Mesendoderm (in vitro differentiated cells): ENCODE results near the gene ELP5.

ENCODE experiments used
- DNase-seq: peaks from one replicate; pipeline ENCODE4 v3.0.0; 2013
- H2AK5ac ChIP-seq: 2 replicates; pipeline ENCODE4 v1.6.1; 2013; ENCODE audit warnings: low read length, inconsistent platforms
- H2BK120ac ChIP-seq: 2 replicates; pipeline ENCODE4 v1.6.1; 2013; ENCODE audit warnings: low read depth, mild to moderate bottlenecking, low read length, moderate library complexity, mixed read lengths
- H2BK15ac ChIP-seq: replicated peaks from 2 replicates; pipeline ENCODE4 v1.6.1; 2013; ENCODE audit warnings: low read depth, mild to moderate bottlenecking, moderate library complexity
- H2BK5ac ChIP-seq: 2 replicates; pipeline ENCODE4 v1.6.1; 2013; ENCODE audit warnings: low read length, inconsistent platforms
- H3K18ac ChIP-seq: 2 replicates; pipeline ENCODE4 v1.6.1; 2013; ENCODE audit warnings: mild to moderate bottlenecking, low read length, mixed read lengths
- H3K23ac ChIP-seq: one replicate; pipeline ENCODE4 v1.6.1; 2013; ENCODE audit warnings: low read length
- H3K27ac ChIP-seq: 2 replicates; pipeline ENCODE4 v1.5.1; 2013; ENCODE audit warnings: low read depth, mild to moderate bottlenecking, inconsistent platforms, low read length, moderate library complexity
- H3K27me3 ChIP-seq: 2 replicates; pipeline ENCODE4 v1.6.1; 2013; ENCODE audit warnings: low read length, control low read depth, mild to moderate bottlenecking, inconsistent platforms; ENCODE audit not compliant: insufficient read depth, poor library complexity
- H3K36me3 ChIP-seq: 2 replicates; pipeline ENCODE4 v1.6.1; 2013; ENCODE audit warnings: low read length, inconsistent platforms; ENCODE audit not compliant: control insufficient read depth, insufficient read depth
- H3K4ac ChIP-seq: one replicate; pipeline ENCODE4 v1.6.1; 2013; ENCODE audit warnings: low read depth, mild to moderate bottlenecking, low read length, moderate library complexity
- H3K4me1 ChIP-seq: 2 replicates; pipeline ENCODE4 v1.6.1; 2013; ENCODE audit warnings: low read depth, low read length, inconsistent platforms; ENCODE audit not compliant: control insufficient read depth
- H3K4me2 ChIP-seq: 2 replicates; pipeline ENCODE4 v1.6.1; 2013; ENCODE audit warnings: low read length
- H3K4me3 ChIP-seq: 2 replicates; pipeline ENCODE4 v1.5.1; 2013; ENCODE audit warnings: mild to moderate bottlenecking, low read length
- H3K56ac ChIP-seq: one replicate; pipeline ENCODE4 v1.6.1; 2013; ENCODE audit warnings: low read length
- H3K79me1 ChIP-seq: 2 replicates; pipeline ENCODE4 v1.6.1; 2013; ENCODE audit warnings: low read length, inconsistent platforms
- H3K79me2 ChIP-seq: 2 replicates; pipeline ENCODE4 v1.6.1; 2013; ENCODE audit warnings: mild to moderate bottlenecking, low read length; ENCODE audit not compliant: control insufficient read depth, insufficient read depth
- H3K9ac ChIP-seq: 2 replicates; pipeline ENCODE4 v1.6.1; 2013; ENCODE audit warnings: low read length, inconsistent platforms
- H4K5ac ChIP-seq: one replicate; pipeline ENCODE4 v1.6.1; 2013; ENCODE audit warnings: low read length
- H4K8ac ChIP-seq: one replicate; pipeline ENCODE4 v1.6.1; 2013; ENCODE audit warnings: low read depth, mild to moderate bottlenecking, control low read depth, low read length, moderate library complexity
- WGBS: extraction: QIAGEN DNeasy Blood & Tissue Kit; methylation state at CpG from one replicate; pipeline ENCODE4 v1.1.7; 2013; ENCODE audit warnings: low lambda C conversion rate, missing lambda C conversion rate; ENCODE audit not compliant: insufficient coverage; ENCODE audit errors: extremely low coverage; 5-methylcytosine and 5-hydroxymethylcytosine counted together

Gene ELP5

GRCh38 chr17:7251661-7252175, 297 bp upstream of the ELP5 start, which contains the start of gene CTDNEP1:
Gene CTDNEP1, minus strand, starts transcription at chr17:7251734. Its CDS starts 438 bp downstream, at chr17:7251296.
- Histone ChIP-seq H3K4ac (peak within 1 kb of the TSS; percentile 98), H3K79me1 (peaks cover 10% of the 10 kb centered on the region), H2AK5ac (no peak within 1 kb of the TSS), H3K18ac (peak within 1 kb of the TSS; percentile 96), H3K27ac (peak within 1 kb of the TSS; percentile 100), H3K23ac (peak within 1 kb of the TSS; percentile 89), H3K4me1 (peaks cover 3% of the 10 kb centered on the region), H4K8ac (peak within 1 kb of the TSS; percentile 94), H2BK5ac (peak within 1 kb of the TSS; percentile 70), H3K9ac (peak within 1 kb of the TSS; percentile 95), H4K5ac (no peak within 1 kb of the TSS), H3K4me3 (peak within 1 kb of the TSS; percentile 89), H3K56ac (peak within 1 kb of the TSS; percentile 96), H2BK15ac (no peak within 1 kb of the TSS), H3K27me3 (no peaks in the 10 kb centered on the region), H3K79me2 (peaks cover 44% of the 10 kb centered on the region), H2BK120ac (no peak within 1 kb of the TSS), H3K4me2 (peak within 1 kb of the TSS; percentile 81), H3K36me3 (peaks cover 2% of the 10 kb centered on the region)
- peak; percentile 100 for DNase-seq
- WGBS: no CpG with 5 or more reads among the region's 41 CpGs

- no peak overlapping the region for H4K5ac ChIP-seq
- H3K23ac ChIP-seq: no peak overlapping the region
- DNase-seq: no peak
- no peak overlapping the region for H4K8ac ChIP-seq
- H2BK15ac ChIP-seq: no peak overlapping the region
- H3K18ac ChIP-seq: no peak overlapping the region
- peak overlapping the region; percentile 96 for H3K56ac ChIP-seq
- H3K27me3 ChIP-seq: no peaks in the 10 kb centered on the region
- H3K27ac ChIP-seq: no peak overlapping the region
- no peak overlapping the region for H2BK120ac ChIP-seq
- H3K9ac ChIP-seq: peak overlapping the region; percentile 89
- WGBS: no CpG with 5 or more reads among the region's 5 CpGs
- H3K4ac ChIP-seq: no peak overlapping the region
- no peak overlapping the region for H2AK5ac ChIP-seq
- peaks cover 2% of the 10 kb centered on the region for H3K36me3 ChIP-seq
- H3K4me3 ChIP-seq: no peak overlapping the region
- no peak overlapping the region for H3K4me2 ChIP-seq
- peaks cover 38% of the 10 kb centered on the region for H3K79me2 ChIP-seq
- peaks cover 9% of the 10 kb centered on the region for H3K79me1 ChIP-seq
- H3K4me1 ChIP-seq: peaks cover 3% of the 10 kb centered on the region
- H2BK5ac ChIP-seq: no peak overlapping the region
These were observed 1.1 kb downstream of the ELP5 start for GRCh38 chr17:7253082-7253481.

- peaks cover 4% of the 10 kb centered on the region for H3K36me3 ChIP-seq
- H2BK120ac ChIP-seq: no peak overlapping the region
- H3K4me1 ChIP-seq: peaks cover 3% of the 10 kb centered on the region
- WGBS: no CpG with 5 or more reads among the region's 4 CpGs
- H4K5ac ChIP-seq: no peak overlapping the region
- no peak overlapping the region for H3K27ac ChIP-seq
- H3K18ac ChIP-seq: no peak overlapping the region
- H3K23ac ChIP-seq: no peak overlapping the region
- no peak overlapping the region for H3K4me2 ChIP-seq
- H3K4me3 ChIP-seq: no peak overlapping the region
- no peak overlapping the region for H3K9ac ChIP-seq
- no peak overlapping the region for H2BK5ac ChIP-seq
- H3K79me2 ChIP-seq: peaks cover 29% of the 10 kb centered on the region
- no peak overlapping the region for H4K8ac ChIP-seq
- no peak overlapping the region for H2AK5ac ChIP-seq
- H3K56ac ChIP-seq: peak overlapping the region; percentile 46
- no peak for DNase-seq
- no peak overlapping the region for H2BK15ac ChIP-seq
- H3K79me1 ChIP-seq: peaks cover 4% of the 10 kb centered on the region
- no peak overlapping the region for H3K4ac ChIP-seq
- H3K27me3 ChIP-seq: no peaks in the 10 kb centered on the region
These were observed 2.5 kb downstream of the ELP5 start for GRCh38 chr17:7254511-7254910.

GRCh38 chr17:7256766-7257456, 4.9 kb downstream of the ELP5 start:
- Histone ChIP-seq H2BK15ac (no peak overlapping the region), H3K4me3 (no peak overlapping the region), H2BK5ac (no peak overlapping the region), H3K36me3 (peaks cover 4% of the 10 kb centered on the region), H3K4me1 (peaks cover 5% of the 10 kb centered on the region), H2BK120ac (no peak overlapping the region), H3K4me2 (no peak overlapping the region), H3K4ac (no peak overlapping the region), H3K79me1 (peaks cover 11% of the 10 kb centered on the region), H3K18ac (no peak overlapping the region), H3K23ac (no peak overlapping the region), H3K27me3 (no peaks in the 10 kb centered on the region), H3K56ac (no peak overlapping the region), H4K8ac (no peak overlapping the region), H2AK5ac (no peak overlapping the region), H4K5ac (no peak overlapping the region), H3K9ac (no peak overlapping the region), H3K27ac (no peak overlapping the region), H3K79me2 (peaks cover 30% of the 10 kb centered on the region)
- no peak for DNase-seq
- WGBS: no CpG with 5 or more reads among the region's 8 CpGs

- peaks cover 25% of the 10 kb centered on the region for H3K79me2 ChIP-seq
- no peak overlapping the region for H3K27ac ChIP-seq
- no peak overlapping the region for H2BK5ac ChIP-seq
- no peak overlapping the region for H4K5ac ChIP-seq
- H3K36me3 ChIP-seq: peaks cover 4% of the 10 kb centered on the region
- no peak for DNase-seq
- no peak overlapping the region for H3K4me3 ChIP-seq
- H3K27me3 ChIP-seq: no peaks in the 10 kb centered on the region
- H4K8ac ChIP-seq: no peak overlapping the region
- H3K4ac ChIP-seq: no peak overlapping the region
- WGBS: no CpG with 5 or more reads among the region's 7 CpGs
- no peak overlapping the region for H3K9ac ChIP-seq
- H3K18ac ChIP-seq: no peak overlapping the region
- peaks cover 11% of the 10 kb centered on the region for H3K79me1 ChIP-seq
- no peak overlapping the region for H2AK5ac ChIP-seq
- no peak overlapping the region for H3K23ac ChIP-seq
- H2BK15ac ChIP-seq: no peak overlapping the region
- H3K4me1 ChIP-seq: peaks cover 5% of the 10 kb centered on the region
- no peak overlapping the region for H3K4me2 ChIP-seq
- no peak overlapping the region for H2BK120ac ChIP-seq
- no peak overlapping the region for H3K56ac ChIP-seq
These were observed 6.9 kb downstream of the ELP5 start for GRCh38 chr17:7258731-7259554.
